ENCODE measurements around the gene MCM9.

- TF ChIP-seq CTCF (IDR thresholded peaks at IDR 0.05) (no peak), POLR2A (IDR thresholded peaks at IDR 0.05) (no peak)
Observed at GRCh38 chr6:118872318-118872717, 62.6 kb downstream of the MCM9 start.
